IMR-90 (cell line): ENCODE results near the gene YES1. TPM values are rescaled to one million over a fixed set of nuclear protein-coding genes. Genes with fewer than 3 reads are reported as not detected.

Experiments used
- ATAC-seq: fragments of 200-7000 bp; cut with Tn5 transposase; 2 replicates; pipeline ENCODE4 v1.9.1; 2020; ENCODE audit warnings: low read depth, mild to moderate bottlenecking, moderate library complexity
- BruUV-seq: library from RNA; stranded (reverse); fragments of 400-500 nt; replicated peaks from 2 replicates; lab custom pipeline; 2021; lab: Mats Ljungman, UMichigan
- CTCF ChIA-PET: fragments of 300-600 bp; formaldehyde crosslinking; extraction: SDS; loops from one replicate; lab custom pipeline; 2021; ENCODE audit warnings: antibody characterized with exemption; lab: Yijun Ruan, JAX
- POLR2A ChIA-PET: fragments of 300-600 bp; sonication (Branson Sonifier 250); formaldehyde crosslinking; loops from one replicate; lab custom pipeline; 2022; ENCODE audit warnings: antibody characterized with exemption; ENCODE audit not compliant: unreplicated experiment; lab: Charles Lee
- DNase-seq: peaks from one replicate; pipeline ENCODE4 v3.0.0; 2013
- H2AFZ ChIP-seq: replicated peaks from 2 replicates; pipeline ENCODE3; 2013; ENCODE audit warnings: low read length, mild to moderate bottlenecking; ENCODE audit not compliant: poor library complexity
- H2AK5ac ChIP-seq: 2 replicates; pipeline ENCODE4 v1.6.1; 2013; ENCODE audit warnings: low read depth, low read length, inconsistent platforms
- H2AK9ac ChIP-seq: replicated peaks from 2 replicates; pipeline ENCODE3; 2013; ENCODE audit warnings: mild to moderate bottlenecking, low read depth, low read length, moderate library complexity; ENCODE audit not compliant: poor library complexity
- H2BK120ac ChIP-seq: 2 replicates; pipeline ENCODE4 v1.6.1; 2013; ENCODE audit warnings: low read depth, low read length, inconsistent platforms
- H2BK15ac ChIP-seq: 3 replicates; pipeline ENCODE4 v1.6.1; 2013; ENCODE audit warnings: low read depth, low read length, inconsistent platforms
- H2BK20ac ChIP-seq: 2 replicates; pipeline ENCODE4 v1.6.1; 2013; ENCODE audit warnings: low read depth, mild to moderate bottlenecking, inconsistent platforms, low read length, moderate library complexity
- H2BK5ac ChIP-seq: 2 replicates; pipeline ENCODE4 v1.6.1; 2013; ENCODE audit warnings: mild to moderate bottlenecking, low read depth, low read length, inconsistent platforms; ENCODE audit not compliant: poor library complexity, severe bottlenecking
- H3K14ac ChIP-seq: replicated peaks from 2 replicates; pipeline ENCODE4 v1.6.1; 2013; ENCODE audit warnings: low read depth, low read length, inconsistent platforms
- H3K18ac ChIP-seq: 2 replicates; pipeline ENCODE4 v1.6.1; 2013; ENCODE audit warnings: low read depth, low read length, control low read depth
- H3K23ac ChIP-seq: 2 replicates; pipeline ENCODE4 v1.6.1; 2013; ENCODE audit warnings: low read depth, low read length, inconsistent platforms
- H3K27ac ChIP-seq: 2 replicates; pipeline ENCODE4 v1.5.1; 2013; ENCODE audit warnings: mild to moderate bottlenecking, control low read depth, low read length; ENCODE audit not compliant: insufficient read depth
- H3K27me3 ChIP-seq: 2 replicates; pipeline ENCODE4 v1.6.1; 2013; ENCODE audit warnings: low read length; ENCODE audit not compliant: control insufficient read depth, insufficient read depth
- H3K36me3 ChIP-seq: 2 replicates; pipeline ENCODE4 v1.6.1; 2013; ENCODE audit warnings: low read length, mixed read lengths; ENCODE audit not compliant: control insufficient read depth, insufficient read depth
- H3K4ac ChIP-seq: 2 replicates; pipeline ENCODE4 v1.6.1; 2013; ENCODE audit warnings: low read depth, low read length, inconsistent platforms
- H3K4me1 ChIP-seq: 2 replicates; pipeline ENCODE4 v1.6.1; 2013; ENCODE audit warnings: low read length, mixed read lengths; ENCODE audit not compliant: control insufficient read depth, insufficient read depth
- H3K4me2 ChIP-seq: 2 replicates; pipeline ENCODE4 v1.6.1; 2013; ENCODE audit warnings: low read depth, mild to moderate bottlenecking, control low read depth, low read length, moderate library complexity
- H3K4me3 ChIP-seq: 2 replicates; pipeline ENCODE4 v1.5.1; 2013; ENCODE audit warnings: low read depth, mild to moderate bottlenecking, control low read depth, low read length, moderate library complexity; ENCODE audit not compliant: insufficient read depth
- H3K56ac ChIP-seq: 2 replicates; pipeline ENCODE4 v1.6.1; 2013; ENCODE audit warnings: low read length, inconsistent platforms; ENCODE audit not compliant: insufficient read depth; ENCODE audit errors: extremely low read depth
- H3K79me1 ChIP-seq, 2 experiments: 2 replicates each; pipeline ENCODE4 v1.6.1; 2013; ENCODE audit warnings: low read length in 2 of 2, inconsistent platforms in 1 of 2, low read depth in 1 of 2
- H3K9ac ChIP-seq: 2 replicates; pipeline ENCODE4 v1.6.1; 2013; ENCODE audit warnings: low read depth, low read length, control low read depth
- H3K9me1 ChIP-seq: 2 replicates; pipeline ENCODE4 v1.6.1; 2013; ENCODE audit warnings: low read length, inconsistent platforms; ENCODE audit not compliant: insufficient read depth
- H3K9me3 ChIP-seq: 2 replicates; pipeline ENCODE4 v1.6.1; 2013; ENCODE audit warnings: low read length; ENCODE audit not compliant: control insufficient read depth, insufficient read depth
- H4K20me1 ChIP-seq: 2 replicates; pipeline ENCODE4 v1.6.1; 2013; ENCODE audit warnings: low read length, inconsistent platforms; ENCODE audit not compliant: insufficient read depth
- H4K5ac ChIP-seq: 2 replicates; pipeline ENCODE4 v1.6.1; 2013; ENCODE audit warnings: mild to moderate bottlenecking, low read depth, low read length, control low read depth
- H4K8ac ChIP-seq, 2 experiments: 2 replicates each; pipeline ENCODE4 v1.6.1; 2013; ENCODE audit warnings: low read depth in 2 of 2, low read length in 2 of 2, control low read depth in 1 of 2, inconsistent platforms in 1 of 2
- H4K91ac ChIP-seq: 2 replicates; pipeline ENCODE4 v1.6.1; 2013; ENCODE audit warnings: low read depth, low read length, inconsistent platforms; ENCODE audit not compliant: insufficient read depth
- CHD1 ChIP-seq: IDR thresholded peaks from 2 replicates; pipeline ENCODE4 v1.6.1; 2012; ENCODE audit warnings: low read depth, low read length, improper control_type of control experiment
- FOS ChIP-seq: fragments of 150-350 bp; IDR thresholded peaks from 2 replicates; pipeline ENCODE4 v1.6.1; 2016; ENCODE audit warnings: low read depth, low read length
- MAZ ChIP-seq: IDR thresholded peaks from 2 replicates; pipeline ENCODE4 v1.6.1; 2012; ENCODE audit warnings: low read depth, mild to moderate bottlenecking, low read length, improper control_type of control experiment, moderate library complexity, borderline replicate concordance
- RAD21 ChIP-seq: IDR thresholded peaks from 2 replicates; pipeline ENCODE4 v1.6.1; 2012; ENCODE audit warnings: low read length, improper control_type of control experiment
- RFX5 ChIP-seq: IDR thresholded peaks from 2 replicates; pipeline ENCODE4 v1.8.0; 2012; ENCODE audit warnings: low read depth, mild to moderate bottlenecking, low read length, moderate library complexity
- USF2 ChIP-seq: fragments of 150-350 bp; IDR thresholded peaks from 2 replicates; pipeline ENCODE4 v1.6.1; 2017; ENCODE audit warnings: mild to moderate bottlenecking, antibody characterized with exemption, low read length, low read depth
- WGBS, 2 experiments: methylation state at CpG; one replicate each; pipeline versions ENCODE4 v1.1.5 to v1.1.7; 2013; ENCODE audit warnings: missing lambda C conversion rate in 2 of 2; ENCODE audit not compliant: insufficient read length in 1 of 2; ENCODE audit errors: extremely low coverage in 2 of 2; 5-methylcytosine and 5-hydroxymethylcytosine counted together
- dilution Hi-C: fragments of 300-500 bp; cut with HindIII; formaldehyde crosslinking; loops from one replicate; pipeline ENCODE4 v1.14.3; 2018; ENCODE audit warnings: low sequenced_read_pairs; ENCODE audit not compliant: unreplicated experiment
- in situ Hi-C: fragments of 300-500 bp; cut with MboI; formaldehyde crosslinking; loops from 3 replicates; pipeline ENCODE4 v1.14.3; 2019; ENCODE audit warnings: low sequenced_read_pairs, inconsistent platforms, mixed read lengths
- intact Hi-C: fragments of 100-400 bp; cut with micrococcal nuclease; formaldehyde crosslinking; loops from 2 replicates; pipeline ENCODE4 v1.10.0; 2022
- polyA plus RNA-seq, 3 experiments: library from polyadenylated mRNA; depleted of rRNA; stranded (reverse); fragments of >200 nt; gene quantifications; 2 replicates each; pipeline ENCODE4 v1.2.3, GENCODE V29; 2012; ENCODE audit warnings: low replicate concordance in 1 of 3
- total RNA-seq: library from RNA; depleted of rRNA; stranded (reverse); fragments of >200 nt; gene quantifications from 2 replicates; pipeline ENCODE4 v1.2.3, GENCODE V29; 2012

The YES1 gene
- total and polyA plus RNA-seq, 2 of the 4 experiments (the other 2 are of a cell fraction), result 16.7 to 62.0 TPM

- no peak for TF ChIP-seq CHD1
- TF ChIP-seq FOS, result no peak
Observed at GRCh38 chr18:710418-711300, 101.4 kb downstream of the YES1 start (continued).

GRCh38 chr18:709771-710170, 102.3 kb downstream of the YES1 start:
- peaks cover 7% of the 10 kb centered on the region for H3K36me3 ChIP-seq
- in situ Hi-C loops (no loop called here), dilution Hi-C loops (no loop called here), intact Hi-C loops (loop anchor here (5.0 kb wide), 1 partner anchor 52 kb away; the partner anchor contains the start of gene TYMS)
- no peak overlapping the region for H3K56ac ChIP-seq
- H3K4me2 ChIP-seq, result no peak overlapping the region
- H2BK5ac ChIP-seq, result no peak overlapping the region
- H3K4ac ChIP-seq, result no peak overlapping the region
- H2BK20ac ChIP-seq, result no peak overlapping the region
- no peak overlapping the region for H4K8ac ChIP-seq
- H3K9me1 ChIP-seq, result peaks cover 4% of the 10 kb centered on the region
- no peak overlapping the region for H3K4me3 ChIP-seq
- no peak overlapping the region for H3K14ac ChIP-seq
- H3K9me3 ChIP-seq, result peaks cover 6% of the 10 kb centered on the region; the same call in 1 of the 2 replicates
- ATAC-seq (no peak), DNase-seq (no peak)
- no peak overlapping the region for H2BK120ac ChIP-seq
- H2BK15ac ChIP-seq, result no peak overlapping the region
- no peak overlapping the region for H4K5ac ChIP-seq
- H3K18ac ChIP-seq, result no peak overlapping the region
- TF ChIP-seq MAZ (no peak), RFX5 (no peak), RAD21 (no peak), USF2 (no peak)
- H2AK9ac ChIP-seq, result no peak overlapping the region
- H4K91ac ChIP-seq, result no peak overlapping the region
- no peak overlapping the region for H2AFZ ChIP-seq
- peaks cover 21 to 32% of the 10 kb centered on the region in 2 experiments for H3K79me1 ChIP-seq
- BruUV-seq, result no TSS peak
- no peaks in the 10 kb centered on the region for H3K4me1 ChIP-seq
- WGBS, 2 experiments, result no CpG with 5 or more reads among the region's 1 CpG
- H3K23ac ChIP-seq, result no peak overlapping the region
- ChIA-PET POLR2A (no interaction called here), CTCF (interaction anchor here (0.6 kb wide), 1 partner anchor 87 kb away, joined by 4 read pairs; no protein-coding TSS in a partner anchor)
- no peak overlapping the region for H3K9ac ChIP-seq
- H4K20me1 ChIP-seq, result peaks cover 7% of the 10 kb centered on the region; the same call in 1 of the 2 replicates
- no peaks in the 10 kb centered on the region for H3K27me3 ChIP-seq
- no peak overlapping the region for H3K27ac ChIP-seq
- H2AK5ac ChIP-seq, result no peak overlapping the region
